Activated CD4-positive, alpha-beta T cell treated with anti-CD3 and anti-CD28 coated beads, Interleukin-2, amount 50 U/mL, for 4 hours (primary cell): Measurements from ENCODE around the gene MPV17.
"Not testable (repeated sequence)": the region's sequence is repeated elsewhere in the genome, so short reads cannot be mapped to it uniquely, and the experiment has no call there.

ENCODE experiments used
- DNase-seq, 2 experiments: peaks; one replicate each; pipeline ENCODE4 v3.0.0-alpha.2; 2020

The MPV17 gene

GRCh38 chr2:27322301-27322765, 564 bp downstream of the MPV17 start:
- no peak for DNase-seq

- no peak for DNase-seq
These were observed 1.8 kb downstream of the MPV17 start for GRCh38 chr2:27320958-27321543.

DNA sequence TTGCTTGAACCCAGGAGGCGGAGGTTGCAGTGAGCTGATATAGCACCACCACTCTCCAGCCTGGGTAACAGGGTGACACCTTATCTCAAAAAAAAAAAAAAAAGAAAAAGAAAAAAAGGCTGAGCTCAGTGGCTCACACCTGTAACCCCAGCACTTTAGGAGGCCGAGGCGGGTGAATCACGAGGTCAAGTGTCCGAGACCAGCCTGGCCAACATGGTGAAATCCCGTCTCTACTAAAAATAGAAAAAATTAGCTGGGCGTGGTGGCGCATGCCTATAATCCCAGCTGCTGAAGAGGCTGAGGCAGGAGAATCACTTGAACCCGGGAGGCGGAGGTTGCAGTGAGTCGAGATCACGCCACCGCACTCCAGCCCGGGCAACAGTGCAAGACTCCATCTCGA, 3.1 kb downstream of the MPV17 start:
- DNase-seq: not testable (repeated sequence)

GRCh38 chr2:27316655-27317412, 6.1 kb downstream of the MPV17 start:
- DNase-seq: no peak

DNA sequence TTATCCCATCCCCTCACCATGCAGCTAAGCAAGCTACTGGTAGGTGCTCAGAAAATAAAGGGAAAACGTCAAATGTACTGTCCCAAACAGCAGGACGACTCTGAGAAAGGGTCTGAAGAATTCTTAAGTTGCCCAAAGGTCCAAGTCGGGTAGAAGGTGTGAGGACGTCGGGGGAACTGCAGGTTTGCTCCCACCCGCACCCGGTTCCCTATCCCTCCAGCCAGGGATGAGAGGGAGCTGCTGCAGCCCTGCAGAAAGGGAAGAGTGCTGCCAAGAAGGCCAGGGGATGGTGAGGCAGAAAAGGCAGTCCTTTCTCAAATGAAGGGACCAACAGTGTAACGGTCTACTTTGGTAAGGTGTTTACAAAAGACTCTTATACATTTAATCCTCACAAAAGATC, 7.8 kb downstream of the MPV17 start:
- DNase-seq: no peak

DNA sequence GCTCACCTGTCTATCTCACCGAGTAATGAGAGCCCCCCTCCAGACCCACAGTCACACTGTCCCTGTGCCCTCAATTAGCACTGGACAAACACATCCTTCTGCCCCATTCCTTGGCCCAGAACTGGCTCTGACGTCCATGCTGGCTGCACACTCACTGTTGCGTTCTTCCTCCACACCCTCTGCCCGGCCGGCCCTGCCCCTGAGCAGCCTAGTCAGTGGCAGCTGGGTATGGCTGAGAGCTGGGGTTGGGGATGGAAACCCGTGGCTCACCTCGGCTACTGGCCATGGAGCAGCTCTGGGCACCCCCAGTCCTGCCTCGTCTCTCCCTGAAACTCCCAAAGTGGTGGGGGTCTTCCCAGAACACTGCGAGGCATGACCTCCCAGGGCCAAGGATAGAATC, 8.2 kb downstream of the MPV17 start:
- no peak for DNase-seq

DNA sequence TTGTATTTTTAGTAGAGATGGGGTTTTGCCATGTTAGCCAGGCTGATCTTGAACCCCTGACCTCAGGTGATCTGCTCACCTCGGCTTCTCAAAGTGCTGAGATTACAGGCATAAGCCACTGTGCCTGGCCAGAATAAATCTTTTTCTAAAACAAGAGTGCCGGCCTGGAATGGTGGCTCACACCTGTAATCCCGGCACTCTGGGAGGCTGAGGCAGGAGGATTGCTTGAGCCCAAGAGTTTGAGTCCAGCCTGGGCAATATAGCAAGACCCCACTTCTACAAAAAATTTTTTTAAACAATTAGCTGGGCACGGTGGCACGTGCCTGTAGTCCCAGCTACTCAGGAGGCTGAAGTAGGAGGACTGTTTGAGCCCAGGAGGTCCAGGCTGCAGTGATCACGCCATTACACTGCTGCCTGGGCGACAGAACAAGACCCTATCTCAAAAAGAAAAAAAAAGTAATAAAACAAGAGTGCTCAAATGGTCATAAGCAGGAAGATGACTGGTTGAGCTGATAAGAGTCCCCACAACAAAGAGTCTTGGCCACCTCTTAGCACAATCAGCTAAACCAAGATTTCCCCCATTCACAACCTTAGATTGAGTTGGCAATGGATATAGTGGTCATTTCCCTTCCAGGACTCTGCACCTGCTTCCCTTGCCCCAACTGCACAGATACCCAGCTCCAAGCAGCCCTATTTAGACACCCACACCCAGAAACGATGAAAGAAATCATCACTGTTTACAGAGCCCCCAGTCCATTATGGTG, 8.8 kb downstream of the MPV17 start:
- DNase-seq: no peak

- no peak for DNase-seq
These were observed 10.7 kb downstream of the MPV17 start for GRCh38 chr2:27312152-27312551.

- no peak for DNase-seq
These were observed 13.2 kb downstream of the MPV17 start for GRCh38 chr2:27309651-27310050.

- DNase-seq: no peak
These were observed 14.5 kb downstream of the MPV17 start, which contains the start of gene UCN for GRCh38 chr2:27308359-27308881. TSS of gene UCN (minus strand) at chr2:27308445. CDS start at chr2:27307895, 550 bp downstream.

DNA sequence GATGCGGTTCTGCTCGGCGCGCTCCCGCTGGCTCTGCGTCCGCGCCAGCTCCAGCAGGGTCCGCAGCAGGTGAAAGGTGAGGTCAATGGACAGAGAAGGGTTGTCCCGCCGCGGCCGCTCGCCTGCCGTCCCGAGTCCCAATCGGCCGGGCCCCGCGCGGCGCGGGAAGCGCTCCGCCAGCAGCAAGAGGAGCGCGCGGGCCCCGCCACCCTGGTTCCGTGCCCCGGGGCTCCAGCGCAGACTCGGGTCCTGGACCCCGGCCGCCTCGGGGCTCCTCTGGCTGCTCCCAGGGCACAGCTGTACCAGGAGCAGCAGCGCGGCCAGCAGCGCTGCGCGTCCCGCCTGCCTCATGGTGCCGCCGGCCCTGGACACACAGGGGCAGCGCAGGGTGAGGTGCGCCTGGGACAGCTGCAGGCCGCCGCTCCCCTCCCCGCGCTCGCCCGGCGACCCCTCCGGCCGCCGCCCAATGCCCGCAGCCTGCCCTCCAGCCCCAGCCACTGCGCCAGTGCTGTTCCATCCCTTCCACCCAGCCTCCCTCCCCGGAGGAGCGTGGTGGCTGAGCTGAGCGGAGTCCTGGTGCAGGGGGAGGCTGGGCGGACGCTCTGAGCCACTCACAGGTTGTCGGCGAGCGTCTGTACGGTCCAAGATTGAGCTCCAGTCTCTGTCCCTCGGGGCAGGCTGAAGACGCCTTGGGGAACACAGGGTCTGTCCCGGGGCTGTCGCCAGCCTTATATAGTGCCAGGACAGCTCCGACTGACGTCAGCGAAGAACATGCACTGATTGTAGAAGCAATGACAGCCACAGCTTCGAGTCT, 15.1 kb downstream of the MPV17 start:
- no peak for DNase-seq

- DNase-seq: no peak
These were observed 15.7 kb downstream of the MPV17 start for GRCh38 chr2:27307287-27307544.

DNA sequence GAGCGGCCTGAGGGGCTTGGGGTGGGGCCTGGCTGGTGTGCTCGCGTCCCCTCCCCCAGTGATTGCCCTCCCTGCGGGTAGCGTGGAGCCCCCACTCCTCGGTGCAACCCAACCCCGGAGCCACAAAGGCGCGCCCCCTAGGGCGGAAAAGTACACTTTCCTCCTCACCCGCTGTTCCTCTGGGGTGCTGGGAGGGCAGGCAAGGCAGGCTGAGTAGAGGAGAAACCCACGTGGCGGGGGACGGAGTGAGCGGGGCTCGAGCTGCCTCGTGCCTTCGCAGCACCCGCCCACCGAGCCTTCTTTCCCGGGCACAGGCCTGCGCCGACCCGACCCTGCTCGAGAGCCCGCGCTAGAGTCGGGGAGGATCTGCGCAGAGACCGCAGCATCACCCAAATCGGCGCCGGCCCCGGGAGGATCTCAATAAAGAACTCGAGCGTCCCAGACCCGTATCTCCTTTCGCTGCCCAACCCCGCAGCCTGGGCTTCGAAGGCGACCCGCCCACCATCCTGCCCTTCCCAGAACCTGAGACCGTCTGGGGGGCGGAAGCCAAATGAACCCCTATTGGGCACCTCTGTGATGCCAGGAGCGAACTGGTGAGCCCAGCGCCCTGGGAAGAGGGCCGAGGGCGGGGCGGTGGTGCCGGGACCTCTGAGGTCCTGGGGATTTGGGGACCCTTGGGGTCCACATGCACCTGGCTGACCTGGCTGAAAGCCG, 16.2 kb downstream of the MPV17 start:
- DNase-seq: peak; percentile 26 to 33

- no peak for DNase-seq
These were observed 16.8 kb downstream of the MPV17 start for GRCh38 chr2:27306136-27306535.

- no peak for DNase-seq
These were observed 17.4 kb downstream of the MPV17 start for GRCh38 chr2:27305516-27305915.

DNA sequence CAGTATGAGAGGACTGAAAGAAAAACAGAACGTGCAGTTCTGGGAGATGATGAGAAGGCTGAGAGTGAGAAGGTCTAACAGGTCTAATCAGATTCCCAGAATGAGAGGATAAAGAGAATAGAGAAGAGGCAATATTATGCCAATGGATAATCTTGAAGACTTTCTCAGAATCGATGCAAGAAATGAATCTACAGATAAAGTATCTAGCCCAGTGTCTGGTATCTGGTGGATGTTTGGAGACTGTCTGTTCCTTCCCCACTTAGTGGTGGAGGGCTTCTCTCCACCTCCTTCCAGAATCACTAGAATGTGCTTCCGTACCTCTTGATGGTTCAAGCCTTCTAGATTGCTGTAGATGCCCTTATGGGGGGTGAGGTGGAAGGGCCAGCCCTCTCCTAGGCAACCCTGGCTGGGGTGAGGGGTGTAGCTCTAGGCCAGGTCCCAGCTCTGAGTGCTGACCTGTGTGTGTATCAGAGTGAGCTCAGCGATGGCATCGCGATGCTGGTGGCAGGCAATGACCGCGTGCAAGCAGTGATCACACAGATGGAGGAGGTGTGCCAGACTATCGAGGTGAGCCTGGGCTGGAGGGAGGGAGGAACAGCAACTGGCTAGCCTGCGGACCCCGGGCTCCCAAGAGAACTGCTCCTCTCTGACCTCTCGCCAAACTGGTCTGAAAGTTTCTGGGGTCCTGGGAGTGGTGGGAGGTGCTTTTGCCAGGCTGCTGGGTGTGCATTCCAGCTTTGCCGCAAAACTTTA, 18.2 kb downstream of the MPV17 start:
- DNase-seq: no peak

DNA sequence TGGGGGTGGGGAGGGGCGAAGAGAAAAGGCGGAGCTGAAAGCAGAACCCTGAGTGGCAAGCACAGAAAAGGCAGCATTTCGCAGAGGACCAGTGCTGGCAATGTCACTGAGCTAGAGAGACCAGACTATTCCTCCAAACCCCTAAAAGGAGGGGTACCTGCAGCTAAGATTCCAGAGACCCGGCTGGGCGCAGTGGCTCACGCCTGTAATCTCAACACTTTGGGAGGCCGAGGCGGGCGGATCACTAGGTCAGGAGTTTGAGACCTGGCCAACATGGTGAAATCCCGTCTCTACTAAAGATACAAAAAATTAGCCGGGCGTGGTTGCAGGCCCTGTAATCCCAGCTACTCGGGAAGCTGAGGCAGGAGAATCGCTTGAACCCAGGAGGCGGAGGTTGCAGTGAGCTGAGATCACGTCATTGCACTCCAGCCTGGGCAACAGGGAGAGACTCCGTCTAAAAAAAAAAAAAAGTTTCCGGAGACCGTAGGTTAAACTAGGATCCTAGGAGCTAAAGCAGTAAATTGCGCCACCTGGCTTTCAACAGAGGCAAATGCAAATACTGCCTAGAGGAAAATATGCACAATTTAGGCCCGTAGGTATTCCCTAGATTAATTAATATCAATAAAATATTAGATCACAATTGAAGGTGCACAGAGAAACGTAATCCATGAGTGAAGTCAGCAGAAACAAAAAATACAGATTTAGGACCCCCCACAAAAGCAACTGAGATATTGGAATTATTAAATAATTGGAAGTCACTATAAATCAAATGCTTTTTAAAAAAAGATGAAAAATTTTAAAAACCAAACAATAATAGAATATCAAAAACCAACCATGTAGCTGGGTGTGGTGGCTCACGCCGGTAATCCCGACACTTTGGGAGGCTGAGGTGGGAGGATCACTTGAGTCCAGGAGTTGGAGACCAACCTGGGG, 19.5 kb downstream of the MPV17 start:
- DNase-seq: peak in 1 of 2 experiments; percentile 12

GRCh38 chr2:27300606-27301005, 22.3 kb downstream of the MPV17 start:
- not testable (repeated sequence) for DNase-seq

DNA sequence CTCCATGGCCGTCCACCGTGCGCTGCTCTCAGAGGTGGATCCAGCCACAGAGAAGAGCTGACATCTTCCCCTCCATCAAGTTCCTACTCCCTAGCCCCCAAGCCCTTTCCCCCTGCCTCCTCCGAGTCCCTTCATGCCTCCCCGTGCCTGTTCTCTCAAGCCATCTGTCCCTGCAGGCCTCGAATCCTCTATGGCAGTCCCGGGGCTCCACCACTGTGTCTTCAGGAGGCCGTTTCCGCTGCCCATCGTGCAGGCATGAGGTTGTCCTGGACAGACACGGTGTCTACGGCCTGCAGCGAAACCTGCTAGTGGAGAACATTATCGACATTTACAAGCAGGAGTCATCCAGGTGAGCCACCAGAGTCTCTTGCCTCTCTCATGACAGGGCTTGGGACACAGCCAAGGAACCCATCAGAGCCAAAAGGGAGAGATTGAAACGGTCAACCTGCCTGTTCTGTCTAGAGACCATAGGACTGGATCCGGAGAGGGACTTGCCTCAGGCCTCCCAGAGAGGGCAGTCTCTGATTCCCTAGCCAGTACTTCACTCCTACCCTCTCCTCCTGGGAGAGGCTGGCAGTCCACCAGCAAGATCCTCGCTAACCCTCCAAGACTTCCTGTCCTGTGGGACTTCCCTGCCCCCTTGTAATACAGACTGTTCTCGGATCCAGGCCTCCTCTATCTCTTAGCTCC, 24.4 kb downstream of the MPV17 start:
- no peak for DNase-seq

DNA sequence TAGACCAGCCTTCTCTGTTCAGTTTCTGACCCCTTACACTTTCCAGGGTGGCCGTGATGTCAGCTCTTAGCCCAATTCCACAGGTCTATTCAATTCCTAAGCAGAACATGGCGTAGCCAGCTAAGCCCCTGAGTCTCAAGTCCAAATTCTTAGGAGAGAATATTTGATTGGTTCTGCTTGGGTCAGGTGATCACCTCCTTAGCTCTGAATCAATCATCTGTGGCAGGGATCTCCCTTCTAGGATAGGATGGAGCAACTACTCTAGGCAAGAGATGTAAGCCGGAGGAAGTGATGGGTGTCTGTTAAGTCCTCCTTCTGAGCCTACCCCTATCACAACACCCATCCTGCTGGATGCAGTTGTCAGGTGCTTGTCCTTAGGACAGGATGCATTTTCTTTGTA, 25.7 kb downstream of the MPV17 start:
- DNase-seq: no peak
